GM18907 (cell line): Measurements from ENCODE around the gene ZNF830.
A peak's percentile ranks its signal among the peaks of the same experiment; 100 is the strongest.
"Not testable (repeated sequence)": the region's sequence is repeated elsewhere in the genome, so short reads cannot be mapped to it uniquely, and the experiment has no call there.

Source experiments
- ATAC-seq: cut with Tn5 transposase; IDR thresholded peaks from one replicate; pipeline ENCODE4 v1.9.1; 2021; ENCODE audit warnings: mild to moderate bottlenecking, moderate library complexity; ENCODE audit not compliant: unreplicated experiment

Gene ZNF830

GRCh38 chr17:34990921-34991365 lies 29.6 kb downstream of the ZNF830 start:
- no peak for ATAC-seq

- ATAC-seq = no peak
Observed at GRCh38 chr17:34991606-34992005, 30.3 kb downstream of the ZNF830 start.

DNA sequence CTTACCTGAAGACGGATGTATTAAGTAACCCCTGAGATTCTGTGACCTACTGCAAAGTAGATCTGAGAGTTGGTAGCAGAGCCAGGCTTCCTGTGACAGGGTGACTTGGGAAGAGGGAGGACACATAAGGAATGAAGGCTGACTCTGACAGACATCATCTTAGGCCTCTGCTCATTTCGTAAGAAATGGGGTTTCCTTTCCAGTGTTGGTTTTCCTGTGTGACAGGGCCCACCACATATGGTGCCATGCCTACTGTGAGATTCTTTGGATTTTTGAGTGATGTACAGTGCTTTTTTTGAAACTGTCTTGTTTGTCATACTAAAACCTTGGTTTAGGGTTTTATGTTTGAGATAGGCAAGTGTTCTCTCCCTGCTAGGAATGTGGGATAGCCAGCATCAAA lies 31.7 kb downstream of the ZNF830 start:
- ATAC-seq = no peak

DNA sequence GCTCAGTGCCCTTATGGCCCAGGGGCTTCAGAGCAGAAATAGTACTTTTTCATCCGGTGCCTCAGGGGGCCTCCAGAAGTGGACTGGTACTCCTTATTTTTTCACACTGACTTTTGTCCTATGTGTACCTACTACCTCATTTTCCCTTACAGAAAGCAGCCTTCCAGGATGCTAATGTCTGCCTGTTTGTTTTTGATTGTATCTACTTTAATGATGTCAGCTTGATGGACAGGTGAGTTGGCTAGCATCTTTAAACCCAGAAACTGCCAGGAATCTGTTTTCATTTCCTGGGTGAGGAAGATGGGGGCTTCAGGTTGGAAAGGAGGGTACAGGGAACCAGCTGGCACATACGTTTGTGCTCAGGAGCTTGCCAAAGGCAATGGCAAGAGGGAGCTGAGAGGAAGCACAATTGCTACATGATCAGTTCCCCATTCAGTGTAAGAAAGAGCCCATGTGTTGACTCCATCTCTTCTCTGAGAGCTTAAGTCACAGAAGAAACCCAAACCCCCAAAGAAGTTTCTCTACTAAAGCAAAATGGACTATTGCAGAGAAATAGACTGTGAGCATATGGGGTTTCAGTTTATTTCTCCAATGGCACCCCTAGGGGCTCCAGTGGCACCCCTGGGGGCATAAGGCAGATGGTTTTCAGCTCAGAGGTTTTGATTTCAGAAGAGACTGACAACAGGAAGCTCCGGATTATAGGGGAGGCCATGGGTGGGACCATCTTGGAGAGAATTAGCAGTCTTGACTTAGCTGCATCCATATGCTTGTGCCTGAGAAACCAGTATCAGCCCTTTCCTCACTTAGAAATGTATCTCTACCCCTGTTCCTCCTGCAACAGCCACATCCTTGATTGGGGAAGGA lies 35.3 kb downstream of the ZNF830 start:
- no peak for ATAC-seq

DNA sequence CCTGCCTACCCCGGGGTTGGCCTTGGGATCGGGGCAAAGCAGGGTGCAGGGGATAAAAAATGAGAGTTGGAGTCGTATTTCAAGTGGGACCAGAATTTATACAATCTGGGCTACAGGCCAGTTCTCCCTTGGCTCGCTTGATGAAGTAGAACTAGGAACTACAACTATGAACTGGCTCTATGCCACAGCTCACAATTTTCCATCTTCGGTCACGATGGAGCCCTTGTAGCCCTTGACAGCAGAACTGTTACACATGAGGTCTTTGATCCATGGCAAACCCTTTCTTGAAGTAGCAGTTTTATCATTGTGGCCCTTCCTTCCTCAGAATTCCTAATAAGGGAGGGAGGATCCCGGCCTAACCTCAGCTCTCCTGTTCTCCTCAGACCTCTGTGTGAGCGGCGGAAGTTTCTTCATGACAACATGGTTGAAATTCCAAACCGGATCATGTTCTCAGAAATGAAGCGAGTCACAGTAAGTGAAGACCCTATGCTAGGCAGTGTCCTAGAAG lies 36.1 kb downstream of the ZNF830 start:
- no peak for ATAC-seq

GRCh38 chr17:34998205-34998604 lies 36.9 kb downstream of the ZNF830 start:
- ATAC-seq = peak; percentile 61

- ATAC-seq = no peak
Observed at GRCh38 chr17:34999456-34999855, 38.1 kb downstream of the ZNF830 start.

DNA sequence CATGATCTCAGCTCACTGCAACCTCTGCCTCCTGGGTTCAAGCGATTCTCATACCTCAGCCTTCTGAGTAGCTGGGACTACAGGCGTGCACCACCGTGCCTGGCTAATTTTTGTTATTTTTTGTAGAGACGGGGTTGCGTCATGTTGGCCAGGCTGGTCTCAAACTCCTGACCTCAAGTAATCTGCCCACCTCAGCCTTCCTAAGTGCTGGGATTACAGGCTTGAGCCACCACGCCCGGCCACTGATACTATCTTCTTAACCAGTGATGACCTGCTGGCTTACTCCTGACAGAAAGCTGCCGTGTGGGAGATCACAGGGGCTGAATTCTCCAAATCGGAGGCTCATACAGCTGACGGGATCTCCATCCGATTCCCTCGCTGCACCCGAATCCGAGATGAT lies 39.6 kb downstream of the ZNF830 start:
- ATAC-seq = not testable (repeated sequence)

GRCh38 chr17:35001549-35001948 lies 40.2 kb downstream of the ZNF830 start:
- ATAC-seq = no peak

DNA sequence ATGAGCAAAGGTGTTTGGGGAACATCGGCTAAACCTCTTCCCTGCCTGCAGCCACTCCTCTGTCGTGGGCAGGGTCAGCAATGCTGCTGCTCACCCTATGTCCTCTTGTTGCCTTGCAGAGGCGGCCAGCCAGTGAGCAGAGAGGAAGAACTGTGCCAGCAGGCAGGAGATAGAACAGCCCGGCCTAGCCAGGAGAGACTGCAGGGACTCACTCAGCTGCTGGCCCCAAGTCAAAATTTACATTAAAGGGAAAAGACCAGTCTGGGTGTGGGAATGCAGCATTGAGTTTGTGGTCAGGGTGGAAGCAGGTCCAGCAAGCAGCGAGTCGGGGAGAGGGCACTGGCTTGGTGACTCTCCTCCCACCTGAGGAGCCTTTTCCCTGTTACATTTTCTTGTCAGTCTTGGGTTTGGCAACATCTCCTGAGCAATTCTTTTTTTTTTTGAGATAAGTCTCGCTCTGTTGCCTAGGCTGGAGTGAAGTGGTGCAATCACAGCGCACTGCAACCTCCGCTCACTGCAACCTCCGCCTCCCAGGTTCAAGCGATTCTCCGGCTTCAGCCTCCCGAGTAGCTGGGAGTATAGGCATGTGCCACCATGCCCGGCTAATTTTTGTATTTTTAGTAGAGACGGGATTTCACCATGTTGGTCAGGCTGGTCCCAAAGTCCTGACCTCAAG lies 41.7 kb downstream of the ZNF830 start:
- no peak for ATAC-seq

DNA sequence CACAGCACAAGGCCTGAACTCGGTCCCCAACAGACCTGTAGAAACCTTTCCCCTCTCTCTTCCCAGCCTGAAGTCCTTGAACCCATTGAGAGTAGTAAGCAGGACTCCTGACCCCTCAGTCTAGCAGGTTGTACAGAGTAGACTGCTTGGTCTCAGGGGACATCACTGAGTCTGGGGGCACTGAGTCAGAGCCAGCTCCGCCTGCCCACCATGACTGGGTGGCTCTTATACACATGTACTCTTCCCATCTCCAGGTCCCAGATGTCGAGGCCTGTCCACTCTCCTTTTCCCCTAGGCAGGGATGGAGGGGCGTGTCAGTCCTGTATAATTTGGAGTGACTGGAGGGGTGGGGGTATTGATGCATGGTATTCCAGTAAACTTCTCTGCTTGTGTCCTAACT lies 42.4 kb downstream of the ZNF830 start:
- ATAC-seq = no peak

GRCh38 chr17:35006345-35006744 lies 45.0 kb downstream of the ZNF830 start:
- ATAC-seq = no peak

DNA sequence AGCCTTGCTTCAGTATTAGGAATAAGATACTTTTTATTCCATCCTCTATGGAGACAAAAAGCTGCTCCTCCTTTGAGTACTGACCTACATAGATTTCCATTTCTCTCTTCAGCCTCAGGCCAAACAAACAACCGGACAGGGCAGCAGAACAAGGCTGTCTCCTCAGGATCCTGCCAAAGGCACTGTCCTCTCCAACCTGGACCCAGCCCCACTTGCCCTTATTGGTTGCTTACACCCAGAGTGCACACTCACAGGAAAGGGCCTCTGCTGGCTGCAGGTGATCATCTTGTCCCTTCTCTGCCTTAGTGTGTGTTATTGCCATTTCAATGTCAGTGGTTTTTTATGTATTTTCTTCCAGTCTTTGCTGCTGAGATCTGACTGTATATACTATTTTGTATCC lies 45.6 kb downstream of the ZNF830 start:
- ATAC-seq = no peak

DNA sequence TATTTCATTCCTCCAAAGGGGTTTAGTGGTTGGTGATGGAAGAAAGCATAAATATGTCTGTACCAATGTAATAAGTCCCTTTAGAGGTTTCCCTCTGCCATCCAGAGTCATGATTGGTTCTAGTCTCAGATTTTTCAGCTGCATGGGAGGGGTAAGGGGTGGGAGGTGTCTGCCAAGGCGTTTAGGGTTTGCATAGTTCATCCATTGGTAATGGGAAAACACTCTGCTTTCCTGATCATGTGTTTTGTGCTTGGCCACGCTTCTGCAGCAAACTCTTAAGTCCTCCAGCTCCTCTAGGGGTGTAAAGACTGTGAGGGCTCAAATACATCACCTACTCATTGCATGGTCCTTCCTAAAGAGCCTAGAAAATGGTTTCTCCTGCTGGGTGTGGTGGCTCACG lies 48.8 kb downstream of the ZNF830 start:
- no peak for ATAC-seq

DNA sequence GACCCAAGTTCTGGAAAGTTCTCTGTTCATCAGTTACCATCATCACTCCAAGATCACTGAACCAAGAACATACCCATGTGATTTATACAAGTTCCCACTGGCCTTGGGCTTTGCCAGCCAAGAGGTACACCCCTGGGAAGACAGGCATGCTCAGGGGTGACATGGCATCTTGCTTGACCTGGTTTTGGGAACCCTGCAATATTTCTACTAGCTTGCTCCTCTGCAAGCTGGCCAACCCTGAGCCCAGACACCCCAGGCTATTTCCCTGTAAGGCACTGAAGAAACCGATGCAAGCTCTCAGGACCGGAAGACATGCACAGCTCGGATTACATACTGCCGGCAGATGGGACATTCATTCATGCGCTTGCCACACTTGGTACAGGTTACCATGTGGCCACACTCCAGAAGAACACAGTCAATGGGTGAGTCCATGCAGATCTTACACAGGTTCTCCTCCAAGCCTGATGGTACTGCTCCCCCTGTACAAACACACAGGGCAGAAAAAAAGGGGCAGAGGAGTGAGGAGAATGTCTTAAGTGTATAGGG lies 50.4 kb downstream of the ZNF830 start:
- no peak for ATAC-seq
